ENCODE measurements around the gene APP.

Gene APP

DNA sequence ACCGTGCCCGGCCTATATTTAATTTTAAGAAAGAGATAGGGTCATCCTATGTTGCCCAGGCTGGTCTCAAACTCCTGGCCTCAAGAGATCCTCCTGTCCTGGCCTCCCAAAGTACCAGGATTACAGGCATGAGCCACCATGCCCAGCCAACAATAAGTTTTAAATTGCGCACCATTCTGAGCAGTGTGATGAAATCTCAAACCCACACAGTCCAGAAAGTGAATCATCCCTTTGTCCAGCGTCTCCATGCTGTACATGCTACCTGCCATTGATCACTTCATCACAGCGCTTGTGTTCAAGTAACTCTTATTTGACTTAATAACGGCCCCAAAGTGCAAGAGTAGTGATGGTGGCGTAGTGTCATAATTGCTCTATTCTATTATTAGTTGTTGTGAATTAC, 75.4 kb downstream of the APP start:
- no peak overlapping the region for H3K9ac ChIP-seq (ENCODE audit: low read depth, low read length)
- no peaks in the 10 kb centered on the region for H3K4me1 ChIP-seq (ENCODE audit: insufficient read depth, low read length)
- no peak overlapping the region for H3K4me3 ChIP-seq (ENCODE audit: low read depth in 1 of 2, low read length in 2 of 2)
- no peak for ATAC-seq (ENCODE audit: insufficient read depth, low read depth)
- no peaks in the 10 kb centered on the region for H3K9me3 ChIP-seq (ENCODE audit: insufficient read depth, low read length, severe bottlenecking)
- no peaks in the 10 kb centered on the region for H3K79me2 ChIP-seq (ENCODE audit: insufficient read depth, low read length)
- H3K4me2 ChIP-seq (ENCODE audit: insufficient read depth, low read length), result no peak overlapping the region
- no peak for TF ChIP-seq EZH2 (IDR thresholded peaks at IDR 0.05; ENCODE audit: borderline replicate concordance, low read depth, low read length, severe bottlenecking)
- TF ChIP-seq, protein P1, sequence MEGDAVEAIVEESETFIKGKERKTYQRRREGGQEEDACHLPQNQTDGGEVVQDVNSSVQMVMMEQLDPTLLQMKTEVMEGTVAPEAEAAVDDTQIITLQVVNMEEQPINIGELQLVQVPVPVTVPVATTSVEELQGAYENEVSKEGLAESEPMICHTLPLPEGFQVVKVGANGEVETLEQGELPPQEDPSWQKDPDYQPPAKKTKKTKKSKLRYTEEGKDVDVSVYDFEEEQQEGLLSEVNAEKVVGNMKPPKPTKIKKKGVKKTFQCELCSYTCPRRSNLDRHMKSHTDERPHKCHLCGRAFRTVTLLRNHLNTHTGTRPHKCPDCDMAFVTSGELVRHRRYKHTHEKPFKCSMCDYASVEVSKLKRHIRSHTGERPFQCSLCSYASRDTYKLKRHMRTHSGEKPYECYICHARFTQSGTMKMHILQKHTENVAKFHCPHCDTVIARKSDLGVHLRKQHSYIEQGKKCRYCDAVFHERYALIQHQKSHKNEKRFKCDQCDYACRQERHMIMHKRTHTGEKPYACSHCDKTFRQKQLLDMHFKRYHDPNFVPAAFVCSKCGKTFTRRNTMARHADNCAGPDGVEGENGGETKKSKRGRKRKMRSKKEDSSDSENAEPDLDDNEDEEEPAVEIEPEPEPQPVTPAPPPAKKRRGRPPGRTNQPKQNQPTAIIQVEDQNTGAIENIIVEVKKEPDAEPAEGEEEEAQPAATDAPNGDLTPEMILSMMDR (IDR thresholded peaks at IDR 0.05; ENCODE audit: borderline replicate concordance, extremely low read depth, low read length, poor library complexity, severe bottlenecking), result no peak
- no peak for DNase-seq
- no peaks in the 10 kb centered on the region for H4K20me1 ChIP-seq (ENCODE audit: insufficient read depth, low read length)
- no peak overlapping the region for H2AFZ ChIP-seq (ENCODE audit: low read depth, low read length)
- H3K36me3 ChIP-seq (ENCODE audit: insufficient read depth, low read length), result no peaks in the 10 kb centered on the region
- no peaks in the 10 kb centered on the region for H3K27me3 ChIP-seq (ENCODE audit: insufficient read depth, low read length, poor library complexity)
- no peak overlapping the region for H3K27ac ChIP-seq (ENCODE audit: low read length)

DNA sequence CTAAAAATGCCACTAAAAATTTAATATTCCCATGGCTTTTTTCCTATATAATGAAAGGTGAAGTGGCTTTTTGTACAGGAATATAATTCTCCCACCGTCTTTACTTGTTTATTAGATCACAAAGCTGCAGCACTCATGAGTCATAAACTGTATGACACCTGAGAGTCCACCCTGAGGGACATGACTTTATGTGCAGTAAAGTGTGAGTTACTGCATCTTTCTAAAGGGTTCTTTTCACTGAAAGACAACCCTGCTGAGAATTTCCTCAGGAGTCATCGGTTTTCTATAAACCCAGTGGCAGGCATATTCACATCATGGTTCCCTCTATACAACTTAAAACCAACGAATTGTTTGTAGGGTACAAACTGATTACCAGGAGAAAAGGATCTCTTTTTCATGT, 77.4 kb downstream of the APP start:
- H3K4me2 ChIP-seq (ENCODE audit: insufficient read depth, low read length), result no peak overlapping the region
- no peak for DNase-seq
- H3K27me3 ChIP-seq (ENCODE audit: insufficient read depth, low read length, poor library complexity), result no peaks in the 10 kb centered on the region
- H3K27ac ChIP-seq (ENCODE audit: low read length), result no peak overlapping the region
- no peak overlapping the region for H2AFZ ChIP-seq (ENCODE audit: low read depth, low read length)
- no peaks in the 10 kb centered on the region for H3K79me2 ChIP-seq (ENCODE audit: insufficient read depth, low read length)
- H3K36me3 ChIP-seq (ENCODE audit: insufficient read depth, low read length), result no peaks in the 10 kb centered on the region
- no peak overlapping the region for H3K4me3 ChIP-seq (ENCODE audit: low read depth in 1 of 2, low read length in 2 of 2)
- H4K20me1 ChIP-seq (ENCODE audit: insufficient read depth, low read length), result no peaks in the 10 kb centered on the region
- H3K9ac ChIP-seq (ENCODE audit: low read depth, low read length), result no peak overlapping the region
- H3K9me3 ChIP-seq (ENCODE audit: insufficient read depth, low read length, severe bottlenecking), result no peaks in the 10 kb centered on the region
- ATAC-seq (ENCODE audit: insufficient read depth, low read depth), result no peak
- H3K4me1 ChIP-seq (ENCODE audit: insufficient read depth, low read length), result no peaks in the 10 kb centered on the region
- no peak for TF ChIP-seq EZH2 (IDR thresholded peaks at IDR 0.05; ENCODE audit: borderline replicate concordance, low read depth, low read length, severe bottlenecking)
- TF ChIP-seq, protein P1 (IDR thresholded peaks at IDR 0.05; ENCODE audit: borderline replicate concordance, extremely low read depth, low read length, poor library complexity, severe bottlenecking), result no peak

DNA sequence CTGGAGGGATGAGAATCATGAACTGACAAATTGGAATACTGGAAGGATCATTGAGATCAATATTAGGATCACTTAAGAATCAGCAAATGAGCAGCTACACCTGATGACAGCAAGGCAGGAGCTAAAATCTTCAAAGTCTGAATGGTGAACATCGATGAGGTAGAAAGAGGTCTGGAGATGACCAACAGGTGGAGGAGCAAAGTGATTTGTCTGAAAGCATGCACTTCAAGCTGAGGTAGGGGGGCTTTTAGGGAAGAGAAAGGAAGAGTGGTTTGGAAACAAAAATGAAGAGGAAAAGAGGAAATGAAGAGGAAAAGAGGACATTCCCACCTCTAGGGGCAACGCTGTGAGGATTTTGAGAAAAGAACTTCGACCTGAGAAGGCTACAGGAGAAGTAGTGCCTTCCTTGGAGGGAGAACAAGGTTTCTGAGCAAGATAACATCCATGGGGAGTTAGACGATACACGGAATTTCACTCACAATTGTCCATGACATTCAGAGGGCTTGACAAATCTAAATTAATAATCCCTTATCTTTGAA, 79.0 kb downstream of the APP start:
- no peak for DNase-seq
- Histone ChIP-seq H3K79me2 (ENCODE audit: insufficient read depth, low read length) (no peaks in the 10 kb centered on the region), H4K20me1 (ENCODE audit: insufficient read depth, low read length) (no peaks in the 10 kb centered on the region), H3K4me2 (ENCODE audit: insufficient read depth, low read length) (no peak overlapping the region), H3K4me3 (ENCODE audit: low read depth in 1 of 2, low read length in 2 of 2) (no peak overlapping the region), H3K27me3 (ENCODE audit: insufficient read depth, low read length, poor library complexity) (no peaks in the 10 kb centered on the region), H3K36me3 (ENCODE audit: insufficient read depth, low read length) (no peaks in the 10 kb centered on the region), H2AFZ (ENCODE audit: low read depth, low read length) (no peak overlapping the region), H3K9ac (ENCODE audit: low read depth, low read length) (no peak overlapping the region), H3K4me1 (ENCODE audit: insufficient read depth, low read length) (no peaks in the 10 kb centered on the region), H3K27ac (ENCODE audit: low read length) (no peak overlapping the region), H3K9me3 (ENCODE audit: insufficient read depth, low read length, severe bottlenecking) (no peaks in the 10 kb centered on the region)
- no peak for ATAC-seq (ENCODE audit: insufficient read depth, low read depth)
- TF ChIP-seq EZH2 (IDR thresholded peaks at IDR 0.05; ENCODE audit: borderline replicate concordance, low read depth, low read length, severe bottlenecking), result no peak
- TF ChIP-seq, protein P1 (IDR thresholded peaks at IDR 0.05; ENCODE audit: borderline replicate concordance, extremely low read depth, low read length, poor library complexity, severe bottlenecking), result no peak

DNA sequence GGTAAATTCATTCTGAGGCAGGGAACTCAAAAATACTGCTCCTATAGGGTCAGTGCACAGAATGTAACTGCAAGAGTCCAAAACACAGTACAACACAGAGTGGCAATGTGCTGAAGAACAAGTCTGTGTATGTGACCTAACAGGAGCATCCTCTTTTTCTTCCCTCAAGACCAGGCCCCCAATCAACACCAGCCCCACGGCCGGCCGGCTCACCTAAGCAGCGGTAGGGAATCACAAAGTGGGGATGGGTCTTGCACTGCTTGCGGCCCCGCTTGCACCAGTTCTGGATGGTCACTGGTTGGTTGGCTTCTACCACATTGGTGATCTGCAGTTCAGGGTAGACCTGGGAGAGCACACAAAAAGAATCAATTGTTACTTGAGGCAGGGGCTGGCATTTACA, 80.8 kb downstream of the APP start:
- H3K27ac ChIP-seq (ENCODE audit: low read length), result no peak overlapping the region
- H4K20me1 ChIP-seq (ENCODE audit: insufficient read depth, low read length), result no peaks in the 10 kb centered on the region
- TF ChIP-seq, protein P1 (IDR thresholded peaks at IDR 0.05; ENCODE audit: borderline replicate concordance, extremely low read depth, low read length, poor library complexity, severe bottlenecking), result no peak
- no peak for TF ChIP-seq EZH2 (IDR thresholded peaks at IDR 0.05; ENCODE audit: borderline replicate concordance, low read depth, low read length, severe bottlenecking)
- H3K4me2 ChIP-seq (ENCODE audit: insufficient read depth, low read length), result no peak overlapping the region
- H3K79me2 ChIP-seq (ENCODE audit: insufficient read depth, low read length), result no peaks in the 10 kb centered on the region
- no peaks in the 10 kb centered on the region for H3K4me1 ChIP-seq (ENCODE audit: insufficient read depth, low read length)
- no peak for ATAC-seq (ENCODE audit: insufficient read depth, low read depth)
- no peaks in the 10 kb centered on the region for H3K27me3 ChIP-seq (ENCODE audit: insufficient read depth, low read length, poor library complexity)
- H2AFZ ChIP-seq (ENCODE audit: low read depth, low read length), result no peak overlapping the region
- no peaks in the 10 kb centered on the region for H3K9me3 ChIP-seq (ENCODE audit: insufficient read depth, low read length, severe bottlenecking)
- no peak for DNase-seq
- no peak overlapping the region for H3K9ac ChIP-seq (ENCODE audit: low read depth, low read length)
- H3K4me3 ChIP-seq (ENCODE audit: low read depth in 1 of 2, low read length in 2 of 2), result no peak overlapping the region
- no peaks in the 10 kb centered on the region for H3K36me3 ChIP-seq (ENCODE audit: insufficient read depth, low read length)
